Peyer's patch (tissue), 4 donors: ENCODE measurements around the gene EP400. TPM values are rescaled to one million over a fixed set of nuclear protein-coding genes. Genes with fewer than 3 reads are reported as not detected.

ENCODE experiments used
- DNase-seq, 3 donors: peaks; one replicate each; pipeline ENCODE4 v3.0.0-alpha.2; 2017 to 2019
- H3K27ac ChIP-seq, 4 donors: fragments of 200-600 bp; sonication (generic); one replicate each; pipeline ENCODE4 v1.5.1; 2016 to 2019
- H3K27me3 ChIP-seq, 2 donors: fragments of 200-600 bp; sonication (generic); one replicate each; pipeline ENCODE4 v1.5.1; 2019
- H3K36me3 ChIP-seq, 3 donors: fragments of 200-600 bp; sonication (generic); one replicate each; pipeline ENCODE4 v1.5.1; 2016 to 2019
- H3K4me1 ChIP-seq, 4 donors: fragments of 200-600 bp; sonication (generic); one replicate each; pipeline ENCODE4 v1.5.1; 2016 to 2019
- H3K4me3 ChIP-seq, 4 donors: fragments of 200-600 bp; sonication (generic); 1 replicate in 3 of 4; 2 replicates in 1 of 4; pipeline ENCODE4 v1.5.1; 2016 to 2019; ENCODE audit warnings: mild to moderate bottlenecking in 1 of 4
- H3K9me3 ChIP-seq, 4 donors: fragments of 200-600 bp; sonication (generic); one replicate each; pipeline ENCODE4 v1.5.1; 2016 to 2019; ENCODE audit warnings: mild to moderate bottlenecking in 1 of 4
- CTCF ChIP-seq, 6 experiments: fragments of 450-650 bp in 4 of 6; fragments of 200-600 bp in 2 of 6; sonication (generic) in 1 of 6; IDR thresholded peaks; one replicate each; pipeline ENCODE4 v1.5.1; 2017 to 2019; ENCODE audit warnings: antibody characterized with exemption in 6 of 6, mild to moderate bottlenecking in 3 of 6, moderate library complexity in 1 of 6
- POLR2A ChIP-seq, 2 donors: fragments of 450-650 bp; IDR thresholded peaks; one replicate each; pipeline ENCODE4 v1.5.1; 2017; ENCODE audit warnings: antibody characterized with exemption in 2 of 2, mild to moderate bottlenecking in 2 of 2, moderate library complexity in 2 of 2
- total RNA-seq, 4 donors: library from RNA; depleted of rRNA; stranded (reverse); fragments of >200 nt; gene quantifications; one replicate each; pipeline ENCODE4 v1.1.0, GENCODE V29; 2016

EP400 gene
- 10 to 100 TPM; 22.1 to 60.2 (median 49.2) TPM for total RNA-seq

GRCh38 chr12:131949431-131950181, at the start of gene EP400:
TSS of gene EP400 (plus strand) at chr12:131949942. CDS start at chr12:131960620, 10,678 bp downstream.
- H3K27ac ChIP-seq: peak within 1 kb of the TSS; percentile 77 to 87 (median 86)
- peaks cover 2 to 30% (median 13%) of the 10 kb centered on the region in 4 donors for H3K4me1 ChIP-seq
- H3K9me3 ChIP-seq: no peaks in the 10 kb centered on the region
- H3K36me3 ChIP-seq: peaks cover 0 to 1% (median 0%) of the 10 kb centered on the region in 3 donors
- peak within 1 kb of the TSS; percentile 80 to 100 (median 98) for H3K4me3 ChIP-seq
- H3K27me3 ChIP-seq: no peaks in the 10 kb centered on the region
- TF ChIP-seq POLR2A (IDR thresholded peaks at IDR 0.05): peak; percentile 18 to 54
- TF ChIP-seq CTCF (IDR thresholded peaks at IDR 0.05): peak; percentile 61 to 85 (median 66)
- peak; percentile 97 to 99 (median 99) for DNase-seq

- no peak for DNase-seq
- H3K36me3 ChIP-seq: peaks cover 0 to 12% (median 0%) of the 10 kb centered on the region in 3 donors
Measured at GRCh38 chr12:131900397-131900796, 49.3 kb upstream of the EP400 start.

GRCh38 chr12:131901431-131902331, 48.1 kb upstream of the EP400 start:
- no peak overlapping the region for H3K4me3 ChIP-seq
- no peaks in the 10 kb centered on the region for H3K9me3 ChIP-seq
- H3K4me1 ChIP-seq: peaks cover 0 to 21% (median 4%) of the 10 kb centered on the region in 4 donors
- H3K36me3 ChIP-seq: peaks cover 0 to 15% (median 0%) of the 10 kb centered on the region in 3 donors
- H3K27ac ChIP-seq: no peak overlapping the region
- H3K27me3 ChIP-seq: no peaks in the 10 kb centered on the region
- DNase-seq: no peak
- no peak for TF ChIP-seq POLR2A (IDR thresholded peaks at IDR 0.05)
- no peak for TF ChIP-seq CTCF (IDR thresholded peaks at IDR 0.05)

More at GRCh38 chr12:131900397-131900796, 49.3 kb upstream of the EP400 start:
- H3K27ac ChIP-seq: no peak overlapping the region
- no peak overlapping the region for H3K4me3 ChIP-seq
- peaks cover 0 to 28% (median 12%) of the 10 kb centered on the region in 4 donors for H3K4me1 ChIP-seq
- H3K27me3 ChIP-seq: no peaks in the 10 kb centered on the region
- TF ChIP-seq POLR2A (IDR thresholded peaks at IDR 0.05): no peak
- H3K9me3 ChIP-seq: no peaks in the 10 kb centered on the region

- no peak overlapping the region for H3K4me3 ChIP-seq
- no peak for DNase-seq
- no peak for TF ChIP-seq POLR2A (IDR thresholded peaks at IDR 0.05)
- no peak for TF ChIP-seq CTCF (IDR thresholded peaks at IDR 0.05)
- no peak overlapping the region for H3K27ac ChIP-seq
- peaks cover 0 to 13% (median 0%) of the 10 kb centered on the region in 4 donors for H3K4me1 ChIP-seq
- no peaks in the 10 kb centered on the region for H3K9me3 ChIP-seq
- peaks cover 0 to 18% (median 0%) of the 10 kb centered on the region in 3 donors for H3K36me3 ChIP-seq
- no peaks in the 10 kb centered on the region for H3K27me3 ChIP-seq
Measured at GRCh38 chr12:131902332-131903241, 47.2 kb upstream of the EP400 start.

- Histone ChIP-seq H3K27me3 (no peaks in the 10 kb centered on the region), H3K4me3 (no peak overlapping the region), H3K9me3 (no peaks in the 10 kb centered on the region), H3K4me1 (peaks cover 0 to 13% (median 0%) of the 10 kb centered on the region in 4 donors), H3K36me3 (peaks cover 0 to 27% (median 0%) of the 10 kb centered on the region in 3 donors), H3K27ac (no peak overlapping the region)
- TF ChIP-seq CTCF (IDR thresholded peaks at IDR 0.05) (no peak), POLR2A (IDR thresholded peaks at IDR 0.05) (no peak)
- DNase-seq: no peak
Measured at GRCh38 chr12:131903270-131904255, 46.2 kb upstream of the EP400 start.
